ENCODE measurements around the gene PICK1.

The PICK1 gene

GRCh38 chr22:38081941-38082828 is 25.0 kb downstream of the PICK1 start:
- TF ChIP-seq, protein P1, sequence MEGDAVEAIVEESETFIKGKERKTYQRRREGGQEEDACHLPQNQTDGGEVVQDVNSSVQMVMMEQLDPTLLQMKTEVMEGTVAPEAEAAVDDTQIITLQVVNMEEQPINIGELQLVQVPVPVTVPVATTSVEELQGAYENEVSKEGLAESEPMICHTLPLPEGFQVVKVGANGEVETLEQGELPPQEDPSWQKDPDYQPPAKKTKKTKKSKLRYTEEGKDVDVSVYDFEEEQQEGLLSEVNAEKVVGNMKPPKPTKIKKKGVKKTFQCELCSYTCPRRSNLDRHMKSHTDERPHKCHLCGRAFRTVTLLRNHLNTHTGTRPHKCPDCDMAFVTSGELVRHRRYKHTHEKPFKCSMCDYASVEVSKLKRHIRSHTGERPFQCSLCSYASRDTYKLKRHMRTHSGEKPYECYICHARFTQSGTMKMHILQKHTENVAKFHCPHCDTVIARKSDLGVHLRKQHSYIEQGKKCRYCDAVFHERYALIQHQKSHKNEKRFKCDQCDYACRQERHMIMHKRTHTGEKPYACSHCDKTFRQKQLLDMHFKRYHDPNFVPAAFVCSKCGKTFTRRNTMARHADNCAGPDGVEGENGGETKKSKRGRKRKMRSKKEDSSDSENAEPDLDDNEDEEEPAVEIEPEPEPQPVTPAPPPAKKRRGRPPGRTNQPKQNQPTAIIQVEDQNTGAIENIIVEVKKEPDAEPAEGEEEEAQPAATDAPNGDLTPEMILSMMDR (IDR thresholded peaks at IDR 0.05; ENCODE audit: low read depth, low read length) = no peak
- DNase-seq (ENCODE audit: low read depth in 2 of 2) = no peak
- no peak overlapping the region for H3K4me3 ChIP-seq (replicated peaks in 1 of 2; ENCODE audit: low read depth in 2 of 2, low read length in 2 of 2)

GRCh38 chr22:38082986-38083710 is 25.9 kb downstream of the PICK1 start:
- TF ChIP-seq, protein P1 (IDR thresholded peaks at IDR 0.05; ENCODE audit: low read depth, low read length) = no peak
- DNase-seq (ENCODE audit: low read depth in 2 of 2) = no peak
- no peak overlapping the region for H3K4me3 ChIP-seq (replicated peaks in 1 of 2; ENCODE audit: low read depth in 2 of 2, low read length in 2 of 2)

DNA sequence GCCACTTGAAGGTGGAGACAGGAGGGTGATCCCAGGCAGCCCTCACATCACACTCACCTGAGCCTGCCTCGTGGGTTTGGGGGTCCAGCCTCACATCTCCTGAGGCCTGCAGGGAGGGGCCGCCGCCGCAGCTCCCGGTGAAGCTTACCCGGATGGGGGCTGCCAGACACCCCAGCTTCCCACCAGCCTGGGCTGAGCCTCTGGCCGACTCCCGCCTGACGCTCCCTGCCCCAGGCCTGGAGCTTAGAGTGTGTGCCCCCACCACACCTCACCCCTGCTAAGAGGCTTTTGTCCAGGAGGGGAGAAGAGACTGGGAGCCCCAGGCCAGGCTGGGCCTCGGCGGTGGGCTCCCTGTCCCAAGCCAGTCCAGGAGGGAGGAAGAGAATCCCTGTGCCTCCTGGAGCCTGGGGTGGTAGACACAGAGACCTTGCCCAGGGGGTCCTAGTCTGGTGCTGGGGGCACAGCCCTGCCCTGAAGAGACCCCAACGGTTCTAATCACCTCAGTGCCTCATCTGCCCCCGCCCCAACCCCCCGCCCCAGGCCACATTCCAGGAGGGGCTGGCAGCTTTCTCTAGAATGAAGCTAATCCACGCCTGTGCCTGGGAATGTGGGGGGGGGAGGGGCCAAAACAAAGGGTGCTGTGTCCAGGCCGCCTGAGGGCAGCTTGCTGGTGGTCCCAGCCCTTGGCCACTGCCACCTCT is 26.9 kb downstream of the PICK1 start, which contains the start of gene SLC16A8:
TSS of gene SLC16A8 (minus strand) at position 254 of the 701 bp plus-strand sequence. CDS start 1,311 bp downstream, outside the sequence.
- TF ChIP-seq, protein P1 (IDR thresholded peaks at IDR 0.05; ENCODE audit: low read depth, low read length) = no peak
- DNase-seq (ENCODE audit: low read depth in 2 of 2) = no peak
- no peak within 1 kb of the TSS for H3K4me3 ChIP-seq (replicated peaks in 1 of 2; ENCODE audit: low read depth in 2 of 2, low read length in 2 of 2)

DNA sequence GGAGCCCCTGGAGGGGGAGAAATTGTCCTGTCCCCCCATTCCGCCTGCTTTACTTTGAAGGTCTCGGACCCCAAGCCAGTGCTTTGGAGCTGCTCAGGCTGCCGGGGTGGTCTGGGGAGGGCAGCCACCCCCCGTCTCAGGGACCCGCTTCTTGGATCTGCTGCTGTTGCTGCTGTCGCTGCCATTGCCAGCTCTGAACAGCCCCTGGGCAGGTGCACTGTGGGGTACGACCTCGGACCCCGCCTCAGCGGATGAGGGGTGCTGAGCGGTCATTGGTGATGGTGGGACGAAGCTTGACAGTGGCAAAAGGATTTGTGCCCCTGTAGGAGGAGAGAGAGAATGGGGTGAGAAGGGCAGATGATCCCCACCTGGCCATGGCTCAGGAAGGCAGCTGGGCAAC is 27.9 kb downstream of the PICK1 start:
- no peak for DNase-seq (ENCODE audit: low read depth in 2 of 2)
- TF ChIP-seq, protein P1 (IDR thresholded peaks at IDR 0.05; ENCODE audit: low read depth, low read length) = no peak
- no peak overlapping the region for H3K4me3 ChIP-seq (replicated peaks in 1 of 2; ENCODE audit: low read depth in 2 of 2, low read length in 2 of 2)

DNA sequence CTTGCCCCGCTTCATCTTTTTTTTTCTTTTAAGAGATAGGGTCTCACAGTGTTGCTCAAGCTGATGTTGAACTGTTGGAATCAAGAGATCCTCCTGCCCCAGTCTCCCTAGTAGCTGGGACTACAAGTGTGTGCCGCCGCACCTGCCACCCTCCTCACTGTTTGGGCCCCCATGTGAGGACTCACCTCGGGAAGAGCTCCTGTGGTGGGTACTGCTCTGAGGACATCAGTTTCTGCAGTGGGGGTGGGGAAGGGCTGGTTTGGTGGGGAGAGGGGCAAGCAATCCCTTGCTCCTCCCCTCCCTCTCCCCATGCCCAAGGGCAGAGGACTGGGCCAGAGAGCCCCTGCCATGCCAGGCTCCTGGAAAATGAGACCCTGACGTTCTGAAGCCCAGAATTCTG is 28.3 kb downstream of the PICK1 start:
- no peak overlapping the region for H3K4me3 ChIP-seq (replicated peaks in 1 of 2; ENCODE audit: low read depth in 2 of 2, low read length in 2 of 2)
- TF ChIP-seq, protein P1 (IDR thresholded peaks at IDR 0.05; ENCODE audit: low read depth, low read length) = no peak
- DNase-seq (ENCODE audit: low read depth in 2 of 2) = no peak

GRCh38 chr22:38086001-38086845 is 29.0 kb downstream of the PICK1 start:
- no peak for DNase-seq (ENCODE audit: low read depth in 2 of 2)
- TF ChIP-seq, protein P1 (IDR thresholded peaks at IDR 0.05; ENCODE audit: low read depth, low read length) = no peak
- H3K4me3 ChIP-seq (replicated peaks in 1 of 2; ENCODE audit: low read depth in 2 of 2, low read length in 2 of 2) = no peak overlapping the region

Data from cardiac fibroblast (primary cell).